GM19397 (cell line): ENCODE data around the gene RAB11B.
"Not testable (repeated sequence)": the region's sequence is repeated elsewhere in the genome, so short reads cannot be mapped to it uniquely, and the experiment has no call there.

Experiments
- ATAC-seq: cut with Tn5 transposase; IDR thresholded peaks from one replicate; pipeline ENCODE4 v1.9.1; 2021; ENCODE audit warnings: mild to moderate bottlenecking, moderate library complexity; ENCODE audit not compliant: unreplicated experiment

The RAB11B gene

GRCh38 chr19:8370176-8371010 is 19.8 kb upstream of the RAB11B start:
- no peak for ATAC-seq

GRCh38 chr19:8371011-8371804 is 19.0 kb upstream of the RAB11B start:
- no peak for ATAC-seq

GRCh38 chr19:8373867-8374813 is 16.0 kb upstream of the RAB11B start:
- ATAC-seq: no peak

GRCh38 chr19:8375766-8376165 is 14.4 kb upstream of the RAB11B start:
- not testable (repeated sequence) for ATAC-seq

GRCh38 chr19:8376373-8376974 is 13.7 kb upstream of the RAB11B start:
- ATAC-seq: not testable (repeated sequence)

GRCh38 chr19:8377598-8377997 is 12.6 kb upstream of the RAB11B start:
- no peak for ATAC-seq

GRCh38 chr19:8379156-8379891 is 10.8 kb upstream of the RAB11B start:
- ATAC-seq: not testable (repeated sequence)

GRCh38 chr19:8384569-8384968 is 5.6 kb upstream of the RAB11B start:
- ATAC-seq: not testable (repeated sequence)

GRCh38 chr19:8385103-8385502 is 5.1 kb upstream of the RAB11B start:
- not testable (repeated sequence) for ATAC-seq

GRCh38 chr19:8385566-8385965 is 4.6 kb upstream of the RAB11B start:
- ATAC-seq: not testable (repeated sequence)

GRCh38 chr19:8386419-8386818 is 3.7 kb upstream of the RAB11B start:
- not testable (repeated sequence) for ATAC-seq

- no peak for ATAC-seq
Measured at GRCh38 chr19:8386990-8387389, 3.2 kb upstream of the RAB11B start.

- ATAC-seq: no peak
Measured at GRCh38 chr19:8387688-8388611, 2.2 kb upstream of the RAB11B start.

- no peak for ATAC-seq
Measured at GRCh38 chr19:8388612-8388958, 1.6 kb upstream of the RAB11B start.

GRCh38 chr19:8390617-8390981 is 439 bp downstream of the RAB11B start:
- ATAC-seq: peak; percentile 46

- ATAC-seq: no peak
Measured at GRCh38 chr19:8391198-8392016, 1.2 kb downstream of the RAB11B start.

GRCh38 chr19:8392017-8392591 is 1.9 kb downstream of the RAB11B start:
- no peak for ATAC-seq
